RKO (cell line): ENCODE measurements around the gene TNFAIP8.

Experiments
- DNase-seq: peaks from one replicate; pipeline ENCODE4 v3.0.0-alpha.2; 2016; ENCODE audit warnings: low spot score

TNFAIP8 gene

GRCh38 chr5:119328753-119329602, 26.8 kb upstream of the TNFAIP8 start:
- no peak for DNase-seq

GRCh38 chr5:119329666-119330065, 26.2 kb upstream of the TNFAIP8 start:
- no peak for DNase-seq

- DNase-seq: no peak
Observed at GRCh38 chr5:119330367-119331183, 25.2 kb upstream of the TNFAIP8 start.

GRCh38 chr5:119331566-119332095, 24.2 kb upstream of the TNFAIP8 start:
- no peak for DNase-seq

- DNase-seq: no peak
Observed at GRCh38 chr5:119332208-119332607, 23.6 kb upstream of the TNFAIP8 start.

GRCh38 chr5:119332978-119333401, 22.8 kb upstream of the TNFAIP8 start:
- no peak for DNase-seq

- DNase-seq: no peak
Observed at GRCh38 chr5:119333421-119333851, 22.4 kb upstream of the TNFAIP8 start.

- no peak for DNase-seq
Observed at GRCh38 chr5:119335261-119335677, 20.6 kb upstream of the TNFAIP8 start.

- no peak for DNase-seq
Observed at GRCh38 chr5:119336262-119336661, 19.6 kb upstream of the TNFAIP8 start.

- DNase-seq: no peak
Observed at GRCh38 chr5:119336845-119337580, 18.8 kb upstream of the TNFAIP8 start.

GRCh38 chr5:119338326-119338946, 17.4 kb upstream of the TNFAIP8 start:
- no peak for DNase-seq

GRCh38 chr5:119339344-119339743, 16.5 kb upstream of the TNFAIP8 start:
- no peak for DNase-seq

GRCh38 chr5:119339965-119340364, 15.9 kb upstream of the TNFAIP8 start:
- no peak for DNase-seq

GRCh38 chr5:119340597-119341218, 15.1 kb upstream of the TNFAIP8 start:
- DNase-seq: no peak

GRCh38 chr5:119341452-119342349, 14.1 kb upstream of the TNFAIP8 start:
- no peak for DNase-seq

GRCh38 chr5:119342406-119342805, 13.4 kb upstream of the TNFAIP8 start:
- no peak for DNase-seq

GRCh38 chr5:119343052-119343451, 12.8 kb upstream of the TNFAIP8 start:
- no peak for DNase-seq

GRCh38 chr5:119343766-119344165, 12.1 kb upstream of the TNFAIP8 start:
- DNase-seq: peak; percentile 4

GRCh38 chr5:119344231-119344630, 11.6 kb upstream of the TNFAIP8 start:
- DNase-seq: no peak

- DNase-seq: no peak
Observed at GRCh38 chr5:119345861-119346260, 10.0 kb upstream of the TNFAIP8 start.
